HTR-8/SVneo (cell line): Measurements from ENCODE around the gene TP73.

Source experiments
- DNase-seq: peaks from one replicate; pipeline ENCODE4 v3.0.0; 2011; ENCODE audit warnings: low spot score, mixed read lengths; ENCODE audit not compliant: insufficient read length
- FAIRE-seq: peaks from 2 replicates; lab custom pipeline; 2011; peaks lifted over from hg19 to GRCh38; lab: Jason Lieb, UNC

TP73 gene

DNA sequence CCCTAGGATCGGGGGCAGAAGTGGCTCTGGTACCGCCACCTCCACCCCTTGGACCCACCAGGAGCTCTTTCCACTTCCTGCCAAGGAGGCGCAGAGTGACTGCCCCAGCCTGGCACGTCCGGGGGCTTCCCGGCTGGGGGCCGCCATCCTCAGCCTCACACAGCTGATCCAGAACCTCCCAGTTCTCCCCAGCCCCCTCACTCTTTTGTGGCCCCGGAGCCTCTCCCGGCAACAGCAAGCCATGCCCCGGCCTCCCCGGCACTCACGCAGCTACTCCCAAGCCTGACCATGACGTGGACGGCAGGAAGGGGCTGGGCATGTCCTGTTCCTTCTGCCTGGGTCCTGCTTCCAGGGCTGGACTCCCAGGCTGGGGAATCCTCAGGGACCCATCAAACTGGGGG lies 17.1 kb downstream of the TP73 start:
- FAIRE-seq (no peak), DNase-seq (no peak)

DNA sequence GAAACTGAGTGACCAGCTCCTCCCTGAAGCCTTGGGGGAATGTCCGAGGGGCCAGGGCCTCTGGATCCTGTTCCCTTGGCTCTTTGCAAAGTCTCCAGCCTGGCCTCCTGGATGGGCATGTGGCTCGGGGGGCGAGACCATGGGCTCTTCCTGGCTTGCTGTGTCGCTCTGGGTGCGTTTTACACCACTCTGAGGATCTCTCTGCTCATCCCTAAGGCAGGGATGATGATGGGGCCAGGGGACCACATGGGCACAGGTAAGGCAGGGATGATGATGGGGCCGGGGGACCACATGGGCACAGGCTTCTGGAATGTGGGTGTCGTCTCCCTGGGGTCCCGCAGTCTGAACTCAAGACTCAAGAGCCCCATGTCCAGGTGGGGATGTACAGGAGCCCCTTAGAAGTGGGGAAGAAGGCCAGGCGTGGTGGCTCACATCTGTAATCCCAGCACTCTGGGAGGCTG lies 17.7 kb downstream of the TP73 start:
- FAIRE-seq (no peak), DNase-seq (no peak)

- no peak for DNase-seq
- no peak for FAIRE-seq
Measured at GRCh38 chr1:3670823-3671265, 18.5 kb downstream of the TP73 start.

DNA sequence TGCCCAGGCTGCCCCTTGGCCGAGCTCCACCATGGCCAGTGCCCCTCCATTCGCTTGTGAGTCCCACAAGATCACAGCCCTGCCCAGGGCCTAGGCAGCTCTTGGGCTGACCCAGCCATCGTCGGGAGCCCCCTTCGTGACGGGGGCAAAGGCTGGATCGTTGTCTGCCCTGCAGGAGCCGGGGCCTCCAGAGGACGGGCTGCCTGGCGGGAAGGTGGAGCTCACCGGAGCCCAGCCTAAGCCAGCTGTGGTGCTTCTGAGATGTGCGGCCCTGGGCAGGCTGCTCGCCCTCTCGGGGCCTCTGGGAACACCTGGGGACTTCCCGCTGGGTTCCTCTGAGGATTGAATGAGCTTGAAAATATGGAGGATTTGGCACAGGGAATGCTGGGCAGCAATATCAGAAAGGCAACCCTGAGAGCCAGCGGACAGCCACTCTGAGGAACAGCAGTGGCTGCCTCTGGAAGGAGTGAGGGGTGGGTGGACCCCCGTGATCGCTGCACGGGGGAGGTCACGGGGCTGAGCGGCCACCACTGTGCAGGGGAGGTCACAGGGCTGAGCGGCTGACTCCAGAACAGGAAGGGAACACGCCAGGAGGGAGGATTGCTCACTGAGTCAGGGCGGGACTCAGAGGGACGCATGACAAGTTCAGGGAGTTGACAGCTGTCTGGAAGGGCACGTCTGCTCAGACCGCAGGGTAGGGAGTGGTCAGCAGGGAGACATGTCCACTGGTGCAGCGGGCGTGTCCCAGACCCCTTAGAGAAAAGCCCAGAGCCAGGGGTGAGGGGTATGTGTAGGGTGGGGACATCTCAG lies 19.3 kb downstream of the TP73 start:
- FAIRE-seq: no peak

GRCh38 chr1:3672231-3672970 lies 20.1 kb downstream of the TP73 start:
- FAIRE-seq (no peak), DNase-seq (no peak)

More for the DNA sequence above, 19.3 kb downstream of the TP73 start:
- no peak for DNase-seq

DNA sequence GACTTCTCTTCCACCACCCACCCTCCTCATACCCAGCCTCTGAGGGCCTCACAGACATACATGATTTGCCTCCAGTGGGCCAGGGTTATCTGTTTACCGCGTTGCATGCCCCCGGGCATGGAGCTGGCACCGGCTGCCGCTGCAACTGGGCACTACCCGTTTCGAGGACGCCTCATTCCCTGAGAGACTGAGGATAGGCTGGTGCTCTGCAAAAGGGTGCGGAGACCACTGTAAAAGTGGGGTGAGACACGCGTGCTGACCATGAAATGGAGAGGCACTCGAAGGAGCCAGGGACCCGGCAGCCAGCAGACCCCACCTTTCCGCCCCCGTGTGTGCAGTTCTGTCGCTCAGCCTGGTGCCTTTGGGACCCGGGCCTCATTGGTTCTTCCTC lies 20.6 kb downstream of the TP73 start:
- DNase-seq (no peak), FAIRE-seq (no peak)

- DNase-seq (no peak), FAIRE-seq (no peak)
Measured at GRCh38 chr1:3673381-3674099, 21.2 kb downstream of the TP73 start.

DNA sequence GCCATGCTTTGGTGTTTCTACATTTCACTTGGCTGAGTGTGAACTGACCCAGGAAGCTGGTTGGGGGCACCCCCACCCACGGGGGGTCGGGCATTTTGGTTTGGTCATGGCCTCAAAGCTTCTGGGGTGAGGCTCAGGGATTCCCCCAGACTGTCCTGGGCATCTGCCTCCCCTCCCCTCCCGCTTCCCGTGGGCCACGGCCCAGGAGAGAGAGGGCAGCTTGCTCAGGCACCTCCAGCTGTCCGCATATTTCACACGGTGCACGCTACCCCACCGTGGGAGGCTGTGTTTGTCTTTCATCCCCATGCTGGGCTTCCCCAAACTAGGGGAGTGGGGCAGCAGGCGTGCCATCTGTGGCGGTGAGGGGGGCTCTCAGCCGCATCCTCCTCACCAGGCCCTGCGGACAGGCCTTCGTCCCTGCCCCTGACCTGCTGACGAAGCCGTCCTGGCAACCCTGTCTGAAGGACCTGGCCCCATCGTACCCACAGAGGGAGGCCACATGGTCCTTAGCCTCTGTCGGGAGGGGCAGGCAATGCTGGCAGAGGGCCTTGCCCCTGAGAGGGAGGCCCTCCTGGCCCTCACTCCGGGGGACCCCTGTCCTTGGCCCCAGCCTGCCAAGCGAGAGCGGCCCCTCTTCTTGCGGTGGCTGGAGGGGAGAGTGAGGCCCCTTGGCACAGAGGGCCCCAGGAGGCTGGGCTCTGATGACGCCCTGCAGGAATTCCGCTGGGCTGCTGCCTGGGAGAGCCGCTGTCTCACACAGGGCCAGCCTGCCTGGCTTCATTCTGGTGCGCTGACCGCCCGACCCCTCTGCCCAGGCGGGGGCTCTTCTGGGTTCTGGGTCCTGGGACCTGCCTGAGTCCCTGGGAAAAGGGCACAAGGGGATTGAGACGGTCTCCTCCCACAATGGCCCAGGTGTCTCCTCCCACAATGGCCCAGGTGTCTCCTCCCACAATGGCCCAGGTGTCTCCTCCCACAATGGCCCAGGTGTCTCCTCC lies 22.1 kb downstream of the TP73 start:
- no peak for DNase-seq
- FAIRE-seq: no peak

GRCh38 chr1:3675436-3675835 lies 23.1 kb downstream of the TP73 start:
- FAIRE-seq (no peak), DNase-seq (no peak)

- FAIRE-seq (no peak), DNase-seq (no peak)
Measured at GRCh38 chr1:3676581-3677470, 24.5 kb downstream of the TP73 start.

GRCh38 chr1:3677484-3677883 lies 25.2 kb downstream of the TP73 start:
- DNase-seq (no peak), FAIRE-seq (no peak)

GRCh38 chr1:3678361-3679097 lies 26.2 kb downstream of the TP73 start:
- DNase-seq: no peak
- no peak for FAIRE-seq

DNA sequence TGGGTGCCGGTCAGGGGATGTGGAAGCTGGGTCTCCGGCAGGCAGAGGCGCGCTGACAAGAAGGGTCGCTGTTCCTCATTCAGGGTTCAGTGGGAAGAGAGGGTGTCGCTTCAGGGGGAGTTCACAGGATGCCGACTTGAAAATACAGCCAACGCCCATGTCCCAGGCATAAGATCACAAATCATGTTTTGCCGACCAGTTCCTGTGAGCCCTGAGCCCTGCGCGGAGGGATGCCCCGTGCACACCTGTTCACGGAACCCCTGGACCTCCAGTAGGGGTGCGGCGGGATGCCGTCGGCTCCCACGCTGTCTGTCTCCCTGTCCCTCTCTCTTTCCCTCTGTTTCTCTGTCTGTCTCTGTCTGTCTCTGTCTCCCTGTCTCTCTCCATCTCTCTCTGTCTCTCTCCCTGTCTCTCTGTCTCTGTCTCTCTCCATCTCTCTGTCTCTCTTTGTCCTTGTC lies 26.8 kb downstream of the TP73 start:
- FAIRE-seq (no peak), DNase-seq (no peak)

DNA sequence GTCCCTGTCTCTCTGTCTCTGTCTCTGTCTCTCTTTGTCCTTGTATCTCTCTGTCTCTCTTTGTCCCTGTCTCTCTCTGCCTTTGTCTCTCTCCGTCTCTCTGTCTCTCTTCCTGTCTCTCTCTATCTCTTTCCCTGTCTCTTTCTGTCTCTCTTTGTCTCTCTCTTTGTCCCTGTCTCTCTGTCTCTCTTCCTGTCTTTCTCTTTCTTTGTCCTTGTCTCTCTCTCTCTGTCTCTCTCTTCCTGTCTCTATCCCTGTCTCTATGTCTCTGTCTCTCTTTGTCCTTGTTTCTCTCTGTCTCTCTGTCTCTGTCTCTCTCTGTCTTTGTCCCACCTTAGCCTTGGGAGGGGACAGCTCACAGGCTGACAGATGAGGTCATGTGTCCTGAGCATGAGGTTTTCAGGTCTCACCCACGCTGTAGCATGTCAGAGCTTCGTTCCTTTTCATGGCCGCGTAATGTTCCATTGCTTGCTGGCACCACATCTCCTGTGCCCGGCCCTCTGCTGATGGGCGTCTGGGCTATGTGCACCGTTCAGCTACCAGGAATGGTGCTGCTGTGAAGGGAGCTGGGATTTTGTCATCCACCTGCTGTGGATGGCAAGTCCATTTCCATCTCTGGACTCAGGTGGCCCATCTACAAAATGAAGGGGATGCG lies 27.6 kb downstream of the TP73 start:
- DNase-seq: no peak
- FAIRE-seq: no peak

DNA sequence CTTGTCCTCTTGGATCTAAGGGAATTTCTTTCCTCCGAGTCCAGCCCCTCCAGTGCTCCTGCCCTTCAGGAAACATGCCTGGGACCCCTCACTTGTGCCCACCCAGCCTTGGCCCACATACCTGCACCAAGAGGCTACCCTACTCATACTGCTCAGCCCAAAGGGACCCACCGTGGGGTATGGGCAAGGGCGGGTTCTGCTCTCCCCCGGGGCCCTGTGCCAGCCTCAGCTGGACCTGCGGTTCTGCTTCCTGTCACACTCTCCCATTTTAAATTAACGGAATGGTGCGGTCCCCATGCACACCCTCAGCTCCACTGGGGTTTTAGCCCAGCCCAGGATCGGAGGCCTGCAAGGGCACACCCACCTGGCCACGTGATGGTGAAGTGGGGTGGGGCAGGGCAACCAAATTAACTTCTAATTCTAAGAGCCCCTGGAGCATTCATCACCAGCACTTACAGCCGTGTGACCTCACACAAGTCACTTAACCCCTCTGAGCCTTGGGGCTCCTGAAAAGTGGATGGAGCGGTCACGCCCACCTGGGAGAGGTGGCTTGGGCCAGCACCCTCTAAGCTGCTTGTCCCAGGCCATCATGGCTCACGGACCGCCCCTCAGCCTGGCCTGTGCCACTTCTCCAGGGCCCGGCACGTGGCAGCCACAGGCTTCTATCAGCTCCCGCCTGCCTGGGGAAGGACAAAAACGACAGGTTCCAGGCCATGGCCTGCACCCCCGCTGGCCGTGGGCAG lies 28.3 kb downstream of the TP73 start:
- FAIRE-seq (no peak), DNase-seq (no peak)

DNA sequence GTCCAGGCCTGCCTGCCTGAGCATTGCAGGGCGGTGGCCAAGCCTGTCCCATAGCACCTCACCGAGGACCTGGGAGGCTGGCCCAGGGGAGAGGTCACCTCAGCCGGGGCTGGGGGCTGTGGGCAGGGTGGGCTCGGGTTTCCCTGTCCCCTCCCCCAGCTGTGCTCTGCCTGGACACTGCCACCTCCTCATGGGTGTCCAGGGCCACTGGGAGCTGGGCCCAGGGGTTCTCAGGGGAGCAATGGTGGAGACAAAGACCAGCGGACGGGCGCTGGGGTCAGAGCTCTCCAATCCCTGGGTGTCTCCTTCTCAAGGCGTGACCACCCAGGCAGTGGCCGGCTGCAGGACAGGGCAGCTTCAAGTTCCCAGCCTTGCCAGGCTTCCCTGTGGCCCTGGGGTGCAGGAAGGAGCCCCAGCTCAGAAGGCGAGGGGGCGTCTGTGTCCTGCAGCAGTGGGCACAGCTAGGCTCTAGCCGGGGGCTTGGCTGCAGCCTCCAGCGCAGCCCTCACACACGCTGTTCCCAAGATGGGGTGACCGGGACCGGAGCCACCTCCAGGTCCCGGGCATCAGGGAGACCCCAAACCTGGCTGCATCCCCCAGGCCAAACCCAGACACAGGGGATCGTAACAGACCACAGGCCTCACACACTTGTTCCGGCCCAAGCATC lies 29.0 kb downstream of the TP73 start:
- no peak for FAIRE-seq
- no peak for DNase-seq
